Mesendoderm (in vitro differentiated cells): ENCODE measurements around the gene NOTCH4.
"Not testable (repeated sequence)": the region's sequence is repeated elsewhere in the genome, so short reads cannot be mapped to it uniquely, and the experiment has no call there.

ENCODE experiments used
- DNase-seq: peaks from one replicate; pipeline ENCODE4 v3.0.0; 2013
- H2AK5ac ChIP-seq: 2 replicates; pipeline ENCODE4 v1.6.1; 2013; ENCODE audit warnings: low read length, inconsistent platforms
- H2BK120ac ChIP-seq: 2 replicates; pipeline ENCODE4 v1.6.1; 2013; ENCODE audit warnings: low read depth, mild to moderate bottlenecking, low read length, moderate library complexity, mixed read lengths
- H2BK15ac ChIP-seq: replicated peaks from 2 replicates; pipeline ENCODE4 v1.6.1; 2013; ENCODE audit warnings: low read depth, mild to moderate bottlenecking, moderate library complexity
- H2BK5ac ChIP-seq: 2 replicates; pipeline ENCODE4 v1.6.1; 2013; ENCODE audit warnings: low read length, inconsistent platforms
- H3K18ac ChIP-seq: 2 replicates; pipeline ENCODE4 v1.6.1; 2013; ENCODE audit warnings: mild to moderate bottlenecking, low read length, mixed read lengths
- H3K23ac ChIP-seq: one replicate; pipeline ENCODE4 v1.6.1; 2013; ENCODE audit warnings: low read length
- H3K27ac ChIP-seq: 2 replicates; pipeline ENCODE4 v1.5.1; 2013; ENCODE audit warnings: low read depth, mild to moderate bottlenecking, inconsistent platforms, low read length, moderate library complexity
- H3K27me3 ChIP-seq: 2 replicates; pipeline ENCODE4 v1.6.1; 2013; ENCODE audit warnings: low read length, control low read depth, mild to moderate bottlenecking, inconsistent platforms; ENCODE audit not compliant: insufficient read depth, poor library complexity
- H3K36me3 ChIP-seq: 2 replicates; pipeline ENCODE4 v1.6.1; 2013; ENCODE audit warnings: low read length, inconsistent platforms; ENCODE audit not compliant: control insufficient read depth, insufficient read depth
- H3K4ac ChIP-seq: one replicate; pipeline ENCODE4 v1.6.1; 2013; ENCODE audit warnings: low read depth, mild to moderate bottlenecking, low read length, moderate library complexity
- H3K4me1 ChIP-seq: 2 replicates; pipeline ENCODE4 v1.6.1; 2013; ENCODE audit warnings: low read depth, low read length, inconsistent platforms; ENCODE audit not compliant: control insufficient read depth
- H3K4me2 ChIP-seq: 2 replicates; pipeline ENCODE4 v1.6.1; 2013; ENCODE audit warnings: low read length
- H3K4me3 ChIP-seq: 2 replicates; pipeline ENCODE4 v1.5.1; 2013; ENCODE audit warnings: mild to moderate bottlenecking, low read length
- H3K56ac ChIP-seq: one replicate; pipeline ENCODE4 v1.6.1; 2013; ENCODE audit warnings: low read length
- H3K79me1 ChIP-seq: 2 replicates; pipeline ENCODE4 v1.6.1; 2013; ENCODE audit warnings: low read length, inconsistent platforms
- H3K79me2 ChIP-seq: 2 replicates; pipeline ENCODE4 v1.6.1; 2013; ENCODE audit warnings: mild to moderate bottlenecking, low read length; ENCODE audit not compliant: control insufficient read depth, insufficient read depth
- H3K9ac ChIP-seq: 2 replicates; pipeline ENCODE4 v1.6.1; 2013; ENCODE audit warnings: low read length, inconsistent platforms
- H4K5ac ChIP-seq: one replicate; pipeline ENCODE4 v1.6.1; 2013; ENCODE audit warnings: low read length
- H4K8ac ChIP-seq: one replicate; pipeline ENCODE4 v1.6.1; 2013; ENCODE audit warnings: low read depth, mild to moderate bottlenecking, control low read depth, low read length, moderate library complexity
- WGBS: extraction: QIAGEN DNeasy Blood & Tissue Kit; methylation state at CpG from one replicate; pipeline ENCODE4 v1.1.7; 2013; ENCODE audit warnings: low lambda C conversion rate, missing lambda C conversion rate; ENCODE audit not compliant: insufficient coverage; ENCODE audit errors: extremely low coverage; 5-methylcytosine and 5-hydroxymethylcytosine counted together

The NOTCH4 gene

DNA sequence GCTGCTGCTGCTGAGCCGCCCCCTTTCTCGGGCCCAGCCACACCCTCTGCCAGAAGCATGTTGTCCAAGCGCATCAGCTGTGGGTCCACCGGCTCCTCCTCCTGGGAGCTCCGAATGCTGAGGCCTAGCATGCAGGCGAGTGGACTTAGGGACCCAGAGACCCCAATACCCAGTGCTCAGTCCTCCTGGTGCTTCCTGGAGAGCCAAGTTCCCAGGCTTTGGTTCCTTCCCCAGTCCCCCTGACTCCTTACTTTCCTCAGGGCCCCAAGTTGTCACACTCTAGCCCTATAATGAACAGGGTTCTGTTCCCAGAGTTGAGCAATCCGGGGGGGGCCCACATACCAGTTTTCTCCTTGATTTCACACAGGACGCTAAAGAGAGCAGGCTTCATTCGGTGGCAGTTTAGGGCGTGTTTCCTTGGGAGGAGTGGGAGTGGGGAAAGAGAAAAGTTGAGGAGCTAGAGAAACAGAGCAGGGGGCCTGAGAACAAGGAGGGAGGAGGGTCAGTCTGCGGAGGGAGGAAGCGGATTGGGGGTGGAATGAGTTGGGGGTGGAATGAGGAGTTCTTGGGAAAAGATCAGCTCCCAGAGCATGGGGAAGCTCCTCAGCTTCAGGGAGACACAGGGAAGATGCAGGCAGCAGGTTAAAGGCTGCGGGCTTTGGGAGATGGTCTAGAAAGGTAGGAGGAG lies 35.3 kb downstream of the NOTCH4 start:
- no peak overlapping the region for H3K4ac ChIP-seq
- peak overlapping the region; percentile 94 for H3K9ac ChIP-seq
- H2AK5ac ChIP-seq: peak overlapping the region; percentile 37
- H4K5ac ChIP-seq: no peak overlapping the region
- peak overlapping the region; percentile 93 for H3K56ac ChIP-seq
- no peaks in the 10 kb centered on the region for H3K27me3 ChIP-seq
- peak overlapping the region; percentile 67 for H3K4me2 ChIP-seq
- peaks cover 13% of the 10 kb centered on the region for H3K79me2 ChIP-seq
- H2BK15ac ChIP-seq: no peak overlapping the region
- H3K4me1 ChIP-seq: peaks cover 12% of the 10 kb centered on the region
- H3K79me1 ChIP-seq: peaks cover 12% of the 10 kb centered on the region
- peak overlapping the region; percentile 69 for H3K4me3 ChIP-seq
- DNase-seq: no peak
- H2BK5ac ChIP-seq: peak overlapping the region; percentile 19
- H3K23ac ChIP-seq: peak overlapping the region; percentile 35
- H4K8ac ChIP-seq: no peak overlapping the region
- peaks cover 7% of the 10 kb centered on the region for H3K36me3 ChIP-seq
- H2BK120ac ChIP-seq: no peak overlapping the region
- WGBS: no CpG with 5 or more reads among the region's 13 CpGs
- no peak overlapping the region for H3K18ac ChIP-seq
- peak overlapping the region; percentile 42 for H3K27ac ChIP-seq

- not testable (repeated sequence) for H3K4me3 ChIP-seq, H2AK5ac ChIP-seq, H3K27ac ChIP-seq, H2BK5ac ChIP-seq, H3K36me3 ChIP-seq, H3K4me2 ChIP-seq, H2BK15ac ChIP-seq, H3K23ac ChIP-seq, H3K18ac ChIP-seq, H3K27me3 ChIP-seq, DNase-seq, H4K8ac ChIP-seq, H3K4ac ChIP-seq, H3K9ac ChIP-seq, H3K56ac ChIP-seq, H4K5ac ChIP-seq, H2BK120ac ChIP-seq
- Histone ChIP-seq H3K4me1 (peaks cover 12% of the 10 kb centered on the region), H3K79me2 (peaks cover 13% of the 10 kb centered on the region), H3K79me1 (peaks cover 12% of the 10 kb centered on the region)
- WGBS: no CpG with 5 or more reads among the region's 18 CpGs
Measured at GRCh38 chr6:32187725-32188380, 36.0 kb downstream of the NOTCH4 start.

GRCh38 chr6:32187009-32187709 lies 36.7 kb downstream of the NOTCH4 start:
- peaks cover 13% of the 10 kb centered on the region for H3K79me2 ChIP-seq
- H3K27ac ChIP-seq: no peak overlapping the region

DNA sequence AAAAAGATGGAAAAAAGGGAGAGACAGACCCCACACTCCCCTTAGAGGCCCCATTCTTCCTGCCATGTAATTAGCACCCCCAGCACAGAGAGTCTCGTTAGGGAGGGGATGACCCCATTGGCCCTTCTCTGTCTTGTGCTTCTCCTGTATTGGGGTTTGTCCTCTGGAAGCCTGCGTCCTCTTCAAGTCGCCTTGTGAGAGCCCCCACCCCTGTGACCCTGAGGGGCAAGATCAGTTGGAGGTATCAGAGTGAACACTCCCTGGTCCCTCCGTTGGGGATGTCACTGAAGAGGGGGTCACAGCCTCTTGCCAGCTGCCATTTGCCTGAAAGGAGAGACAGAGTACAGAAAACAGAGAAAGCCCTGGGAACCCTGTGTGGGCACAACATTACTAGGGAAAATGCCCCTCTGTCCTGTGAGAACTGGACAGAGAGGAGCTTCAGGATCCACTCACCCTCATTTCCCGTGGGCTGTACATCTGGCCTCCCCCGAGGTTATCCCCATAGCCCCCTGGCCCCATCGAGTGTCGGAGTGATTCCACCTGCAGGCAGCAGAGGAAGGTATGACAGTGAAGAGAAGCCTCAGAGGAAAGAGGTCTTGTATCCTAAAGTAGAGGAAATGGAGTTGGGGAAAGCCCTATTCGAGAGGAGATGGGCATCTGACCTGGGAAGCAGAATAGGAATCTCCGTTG lies 37.6 kb downstream of the NOTCH4 start:
- not testable (repeated sequence) for H3K4ac ChIP-seq, H2AK5ac ChIP-seq, H3K27ac ChIP-seq, H2BK15ac ChIP-seq, H3K4me3 ChIP-seq, H3K18ac ChIP-seq, H3K79me1 ChIP-seq, H2BK120ac ChIP-seq, H3K23ac ChIP-seq, H3K36me3 ChIP-seq, H3K4me1 ChIP-seq, H3K27me3 ChIP-seq, H2BK5ac ChIP-seq, H4K8ac ChIP-seq, H3K4me2 ChIP-seq, H4K5ac ChIP-seq, H3K56ac ChIP-seq, H3K9ac ChIP-seq, DNase-seq
- H3K79me2 ChIP-seq: peaks cover 13% of the 10 kb centered on the region
- WGBS: no CpG with 5 or more reads among the region's 10 CpGs

More at GRCh38 chr6:32187009-32187709, 36.7 kb downstream of the NOTCH4 start:
- Histone ChIP-seq H2BK15ac (no peak overlapping the region), H3K56ac (no peak overlapping the region), H3K27me3 (no peaks in the 10 kb centered on the region), H3K9ac (no peak overlapping the region), H3K23ac (no peak overlapping the region), H3K4me2 (no peak overlapping the region), H2AK5ac (no peak overlapping the region), H4K8ac (no peak overlapping the region), H2BK120ac (no peak overlapping the region), H3K79me1 (peaks cover 11% of the 10 kb centered on the region), H3K4me3 (no peak overlapping the region), H3K36me3 (peaks cover 7% of the 10 kb centered on the region), H4K5ac (no peak overlapping the region), H3K4ac (no peak overlapping the region), H3K4me1 (peaks cover 9% of the 10 kb centered on the region), H3K18ac (no peak overlapping the region), H2BK5ac (no peak overlapping the region)
- DNase-seq: no peak
- no CpG with 5 or more reads among the region's 12 CpGs for WGBS

- H4K5ac ChIP-seq, H2BK5ac ChIP-seq, H2AK5ac ChIP-seq, H3K4me2 ChIP-seq, H4K8ac ChIP-seq, H3K4me1 ChIP-seq, H3K18ac ChIP-seq, H3K23ac ChIP-seq, H2BK15ac ChIP-seq, H3K27ac ChIP-seq, H3K9ac ChIP-seq, H3K56ac ChIP-seq, H3K4me3 ChIP-seq, H3K4ac ChIP-seq, H2BK120ac ChIP-seq, H3K79me1 ChIP-seq, H3K27me3 ChIP-seq, H3K36me3 ChIP-seq: not testable (repeated sequence)
- peak; percentile 86 for DNase-seq
- WGBS: no CpG with 5 or more reads among the region's 11 CpGs
- peaks cover 13% of the 10 kb centered on the region for H3K79me2 ChIP-seq
Measured at GRCh38 chr6:32185681-32186131, 38.2 kb downstream of the NOTCH4 start.
